T-helper 22 cell (primary cell): ENCODE results near the gene MGAT5B.
A peak's percentile ranks its signal among the peaks of the same experiment; 100 is the strongest.
"Not testable (repeated sequence)": the region's sequence is repeated elsewhere in the genome, so short reads cannot be mapped to it uniquely, and the experiment has no call there.

ENCODE experiments used
- DNase-seq: peaks from one replicate; pipeline ENCODE4 v3.0.0-alpha.2; 2020; ENCODE audit warnings: low read depth

MGAT5B gene

GRCh38 chr17:76978050-76978449 lies 109.8 kb downstream of the MGAT5B start:
- DNase-seq: not testable (repeated sequence)

- no peak for DNase-seq
Observed at GRCh38 chr17:76981545-76982295, 113.5 kb downstream of the MGAT5B start.

GRCh38 chr17:76982408-76983074 lies 114.3 kb downstream of the MGAT5B start:
- DNase-seq: no peak

- no peak for DNase-seq
Observed at GRCh38 chr17:76983075-76983775, 115.0 kb downstream of the MGAT5B start.

GRCh38 chr17:76986365-76986764 lies 118.2 kb downstream of the MGAT5B start:
- DNase-seq: no peak

- DNase-seq: no peak
Observed at GRCh38 chr17:76987486-76988093, 119.4 kb downstream of the MGAT5B start.

GRCh38 chr17:76988796-76989195 lies 120.6 kb downstream of the MGAT5B start:
- DNase-seq: no peak

GRCh38 chr17:76989519-76989918 lies 121.3 kb downstream of the MGAT5B start:
- DNase-seq: no peak

- DNase-seq: no peak
Observed at GRCh38 chr17:76992891-76993290, 124.7 kb downstream of the MGAT5B start.

GRCh38 chr17:76993651-76994050 lies 125.4 kb downstream of the MGAT5B start:
- no peak for DNase-seq

- DNase-seq: no peak
Observed at GRCh38 chr17:76994237-76994637, 126.0 kb downstream of the MGAT5B start.

GRCh38 chr17:76995387-76996105 lies 127.3 kb downstream of the MGAT5B start:
- no peak for DNase-seq

GRCh38 chr17:76996741-76997694 lies 128.8 kb downstream of the MGAT5B start:
- DNase-seq: no peak

GRCh38 chr17:76997981-76998531 lies 129.9 kb downstream of the MGAT5B start:
- DNase-seq: peak; percentile 49

- no peak for DNase-seq
Observed at GRCh38 chr17:76998839-76999238, 130.6 kb downstream of the MGAT5B start.
